GM12892 (cell line): Measurements from ENCODE around the gene SLC12A4.

Source experiments
- POLR2A ChIP-seq: IDR thresholded peaks from 2 replicates; pipeline ENCODE4 v1.6.1; 2011; ENCODE audit warnings: low read depth, low read length, control low read depth
- TAF1 ChIP-seq: IDR thresholded peaks from 2 replicates; pipeline ENCODE4 v1.6.1; 2011; ENCODE audit warnings: low read depth, mild to moderate bottlenecking, control low read depth, low read length, borderline replicate concordance

GRCh38 chr16:67924140-67924906 lies 44.1 kb downstream of the SLC12A4 start:
- TF ChIP-seq POLR2A, result no peak
- no peak for TF ChIP-seq TAF1
